KOPT-K1 (cell line): ENCODE measurements around the gene CHST10.
"Not testable (repeated sequence)": the region's sequence is repeated elsewhere in the genome, so short reads cannot be mapped to it uniquely, and the experiment has no call there.

Experiments used
- H3K27ac ChIP-seq: fragments of 200-600 bp; sonication (generic); 2 replicates; pipeline ENCODE4 v1.5.1; 2016; ENCODE audit warnings: antibody characterized with exemption, mild to moderate bottlenecking, low read depth, low read length; ENCODE audit not compliant: poor library complexity, severe bottlenecking
- H3K36me3 ChIP-seq: fragments of 200-600 bp; sonication (generic); 2 replicates; pipeline ENCODE4 v1.5.1; 2017; ENCODE audit warnings: antibody characterized with exemption, mild to moderate bottlenecking, low read length, moderate library complexity; ENCODE audit not compliant: insufficient read depth
- H3K9me3 ChIP-seq: fragments of 200-600 bp; sonication (generic); 2 replicates; pipeline ENCODE4 v1.5.1; 2017; ENCODE audit warnings: antibody characterized with exemption, low read length, mild to moderate bottlenecking; ENCODE audit not compliant: insufficient read depth, poor library complexity, severe bottlenecking

CHST10 gene

GRCh38 chr2:100416935-100417710 lies at the start of gene CHST10:
Gene CHST10 (minus strand): TSS chr2:100417668. CDS start chr2:100406675, 10,993 bp downstream.
- peak within 1 kb of the TSS; percentile 63 for H3K27ac ChIP-seq

GRCh38 chr2:100460904-100461530 lies 43.5 kb upstream of the CHST10 start:
- H3K27ac ChIP-seq: no peak overlapping the region
- H3K9me3 ChIP-seq: peaks cover 77% of the 10 kb centered on the region
- H3K36me3 ChIP-seq: no peaks in the 10 kb centered on the region

More at GRCh38 chr2:100416935-100417710, at the start of gene CHST10:
- Histone ChIP-seq H3K36me3 (peaks cover 26% of the 10 kb centered on the region), H3K9me3 (no peaks in the 10 kb centered on the region)

GRCh38 chr2:100456357-100456756 lies 38.9 kb upstream of the CHST10 start:
- not testable (repeated sequence) for H3K27ac ChIP-seq, H3K36me3 ChIP-seq
- peaks cover 65% of the 10 kb centered on the region for H3K9me3 ChIP-seq

- peaks cover 40% of the 10 kb centered on the region for H3K9me3 ChIP-seq
- no peaks in the 10 kb centered on the region for H3K36me3 ChIP-seq
- H3K27ac ChIP-seq: no peak overlapping the region
Measured at GRCh38 chr2:100453853-100454252, 36.4 kb upstream of the CHST10 start.

- no peaks in the 10 kb centered on the region for H3K36me3 ChIP-seq
- H3K27ac ChIP-seq: no peak overlapping the region
- H3K9me3 ChIP-seq: peaks cover 19% of the 10 kb centered on the region
Measured at GRCh38 chr2:100451734-100452133, 34.3 kb upstream of the CHST10 start.

- H3K36me3 ChIP-seq: no peaks in the 10 kb centered on the region
- H3K27ac ChIP-seq: no peak overlapping the region
- peaks cover 13% of the 10 kb centered on the region for H3K9me3 ChIP-seq
Measured at GRCh38 chr2:100451092-100451491, 33.6 kb upstream of the CHST10 start.

GRCh38 chr2:100446696-100447095 lies 29.2 kb upstream of the CHST10 start:
- Histone ChIP-seq H3K9me3 (no peaks in the 10 kb centered on the region), H3K27ac (no peak overlapping the region), H3K36me3 (no peaks in the 10 kb centered on the region)

- H3K27ac ChIP-seq: no peak overlapping the region
- peaks cover 6% of the 10 kb centered on the region for H3K9me3 ChIP-seq
- no peaks in the 10 kb centered on the region for H3K36me3 ChIP-seq
Measured at GRCh38 chr2:100437751-100438150, 20.3 kb upstream of the CHST10 start.

- H3K9me3 ChIP-seq: peaks cover 27% of the 10 kb centered on the region
- no peak overlapping the region for H3K27ac ChIP-seq
- H3K36me3 ChIP-seq: no peaks in the 10 kb centered on the region
Measured at GRCh38 chr2:100429726-100430125, 12.3 kb upstream of the CHST10 start.

- Histone ChIP-seq H3K36me3 (no peaks in the 10 kb centered on the region), H3K9me3 (peaks cover 27% of the 10 kb centered on the region), H3K27ac (no peak overlapping the region)
Measured at GRCh38 chr2:100427627-100428258, 10.3 kb upstream of the CHST10 start.

GRCh38 chr2:100427111-100427510 lies 9.6 kb upstream of the CHST10 start:
- Histone ChIP-seq H3K27ac (no peak overlapping the region), H3K36me3 (no peaks in the 10 kb centered on the region), H3K9me3 (peaks cover 27% of the 10 kb centered on the region)

- H3K9me3 ChIP-seq: peaks cover 24% of the 10 kb centered on the region
- H3K36me3 ChIP-seq: no peaks in the 10 kb centered on the region
- no peak overlapping the region for H3K27ac ChIP-seq
Measured at GRCh38 chr2:100426384-100426720, 8.9 kb upstream of the CHST10 start.

GRCh38 chr2:100425573-100426383 lies 8.3 kb upstream of the CHST10 start:
- Histone ChIP-seq H3K36me3 (no peaks in the 10 kb centered on the region), H3K27ac (no peak overlapping the region), H3K9me3 (peaks cover 18% of the 10 kb centered on the region)

GRCh38 chr2:100425107-100425506 lies 7.6 kb upstream of the CHST10 start:
- H3K36me3 ChIP-seq: no peaks in the 10 kb centered on the region
- peaks cover 11% of the 10 kb centered on the region for H3K9me3 ChIP-seq
- H3K27ac ChIP-seq: no peak overlapping the region
